NCI-H1105 treated with DMSO at 0.1 percent for 48 hours (cell line): Measurements from ENCODE around the gene IL34.
"Not testable (repeated sequence)": the region's sequence is repeated elsewhere in the genome, so short reads cannot be mapped to it uniquely, and the experiment has no call there.

Source experiments
- DNase-seq: peaks from one replicate; lab custom pipeline; 2025; lab: John Stamatoyannopoulos, UW

IL34 gene

GRCh38 chr16:70658921-70659320 lies 12.6 kb downstream of the IL34 start:
- no peak for DNase-seq

- DNase-seq = no peak
These were observed 13.2 kb downstream of the IL34 start for GRCh38 chr16:70659546-70659945.

- no peak for DNase-seq
These were observed 13.8 kb downstream of the IL34 start for GRCh38 chr16:70659953-70660671.

GRCh38 chr16:70660672-70661350 lies 14.5 kb downstream of the IL34 start:
- no peak for DNase-seq

- no peak for DNase-seq
These were observed 15.2 kb downstream of the IL34 start for GRCh38 chr16:70661534-70661917.

- no peak for DNase-seq
These were observed 15.7 kb downstream of the IL34 start for GRCh38 chr16:70661918-70662641.

GRCh38 chr16:70662991-70663523 lies 16.7 kb downstream of the IL34 start:
- no peak for DNase-seq

GRCh38 chr16:70663524-70664324 lies 17.4 kb downstream of the IL34 start:
- no peak for DNase-seq

GRCh38 chr16:70664325-70665112 lies 18.2 kb downstream of the IL34 start:
- no peak for DNase-seq

GRCh38 chr16:70665113-70665694 lies 18.8 kb downstream of the IL34 start:
- DNase-seq = no peak

- no peak for DNase-seq
These were observed 19.7 kb downstream of the IL34 start for GRCh38 chr16:70665806-70666735.

- DNase-seq = no peak
These were observed 23.8 kb downstream of the IL34 start for GRCh38 chr16:70670175-70670574.

- DNase-seq = not testable (repeated sequence)
These were observed 24.6 kb downstream of the IL34 start for GRCh38 chr16:70670938-70671337.

GRCh38 chr16:70674221-70675014 lies 28.1 kb downstream of the IL34 start:
- no peak for DNase-seq

GRCh38 chr16:70675851-70676513 lies 29.6 kb downstream of the IL34 start:
- DNase-seq = no peak

GRCh38 chr16:70676675-70677498 lies 30.5 kb downstream of the IL34 start:
- no peak for DNase-seq

- DNase-seq = no peak
These were observed 31.3 kb downstream of the IL34 start for GRCh38 chr16:70677499-70678120.
